H1 (cell line): ENCODE data around the gene TRPV6. TPM values are rescaled to one million over a fixed set of nuclear protein-coding genes. Genes with fewer than 3 reads are reported as not detected.

ENCODE experiments used
- CTCF ChIA-PET: fragments of 300-600 bp; sonication (Branson Sonifier 250); formaldehyde crosslinking; loops from one replicate; lab custom pipeline; 2021; ENCODE audit not compliant: partially characterized antibody; lab: Charles Lee
- POLR2A ChIA-PET: fragments of 300-600 bp; sonication (Branson Sonifier 250); formaldehyde crosslinking; loops from one replicate; lab custom pipeline; 2021; ENCODE audit warnings: inconsistent platforms; ENCODE audit not compliant: partially characterized antibody; lab: Charles Lee
- DNase-seq, 2 experiments: peaks; one replicate each; pipeline versions ENCODE4 v3.0.0 to v3.0.0-alpha.2; 2010 to 2022; ENCODE audit warnings: low spot score in 2 of 2, low read depth in 1 of 2, mixed read lengths in 1 of 2
- FAIRE-seq: peaks from 2 replicates; lab custom pipeline; 2011; peaks lifted over from hg19 to GRCh38; lab: Jason Lieb, UNC
- H2AFZ ChIP-seq: 2 replicates; pipeline ENCODE4 v1.8.1; 2012; ENCODE audit warnings: low read length, inconsistent platforms
- H2AK5ac ChIP-seq: 2 replicates; pipeline ENCODE4 v1.6.1; 2013; ENCODE audit warnings: low read depth, low read length
- H2BK120ac ChIP-seq: replicated peaks from 2 replicates; pipeline ENCODE3; 2013; ENCODE audit warnings: low read depth, low read length, inconsistent platforms
- H2BK12ac ChIP-seq: 2 replicates; pipeline ENCODE4 v1.6.1; 2013; ENCODE audit warnings: low read depth, low read length
- H2BK15ac ChIP-seq: 2 replicates; pipeline ENCODE4 v1.6.1; 2013; ENCODE audit warnings: low read length
- H2BK20ac ChIP-seq: 2 replicates; pipeline ENCODE4 v1.6.1; 2013; ENCODE audit warnings: low read length
- H2BK5ac ChIP-seq: 2 replicates; pipeline ENCODE4 v1.6.1; 2013; ENCODE audit warnings: low read depth, low read length
- H3K14ac ChIP-seq: 2 replicates; pipeline ENCODE4 v1.6.1; 2013; ENCODE audit warnings: inconsistent platforms; ENCODE audit not compliant: insufficient read length
- H3K18ac ChIP-seq: 2 replicates; pipeline ENCODE4 v1.6.1; 2013; ENCODE audit warnings: low read length; ENCODE audit errors: extremely low read depth
- H3K23ac ChIP-seq: 2 replicates; pipeline ENCODE4 v1.6.1; 2013; ENCODE audit warnings: inconsistent platforms; ENCODE audit not compliant: insufficient read length
- H3K23me2 ChIP-seq: 2 replicates; pipeline ENCODE4 v1.6.1; 2013; ENCODE audit warnings: low read depth, low read length
- H3K27ac ChIP-seq: 2 replicates; pipeline ENCODE4 v1.6.1; 2011; ENCODE audit warnings: low read depth, low read length, inconsistent platforms
- H3K27me3 ChIP-seq, 4 experiments: replicated peaks in 1 of 4; 1 replicate in 1 of 4; 2 replicates in 3 of 4; pipeline versions ENCODE4 v1.6.1 to v1.8.1; 2011 to 2013; ENCODE audit warnings: low read length in 3 of 4, mild to moderate bottlenecking in 3 of 4, inconsistent platforms in 2 of 4, mixed read lengths in 2 of 4, moderate library complexity in 1 of 4; ENCODE audit not compliant: control insufficient read depth in 3 of 4, insufficient read depth in 3 of 4; ENCODE audit errors: extremely low read depth in 1 of 4
- H3K36me3 ChIP-seq, 4 experiments: 2 replicates each; pipeline versions ENCODE4 v1.6.1 to v1.8.1; 2011 to 2013; ENCODE audit warnings: mild to moderate bottlenecking in 4 of 4, low read length in 3 of 4, moderate library complexity in 2 of 4, control low read depth in 1 of 4, inconsistent platforms in 1 of 4; ENCODE audit not compliant: insufficient read depth in 4 of 4, control insufficient read depth in 2 of 4
- H3K4ac ChIP-seq: replicated peaks from 2 replicates; pipeline ENCODE3; 2013; ENCODE audit warnings: low read length, low read depth, mixed read lengths, inconsistent platforms; ENCODE audit not compliant: insufficient read length
- H3K4me1 ChIP-seq, 4 experiments: replicated peaks in 1 of 4; 1 replicate in 1 of 4; 2 replicates in 3 of 4; pipeline versions ENCODE4 v1.6.1 to v1.8.1; 2011 to 2013; ENCODE audit warnings: low read length in 3 of 4, inconsistent platforms in 2 of 4, mixed read lengths in 1 of 4; ENCODE audit not compliant: insufficient read depth in 4 of 4, control insufficient read depth in 3 of 4
- H3K4me2 ChIP-seq, 2 experiments: 2 replicates each; pipeline versions ENCODE4 v1.6.1 to v1.8.1; 2011 to 2013; ENCODE audit warnings: low read depth in 2 of 2, low read length in 2 of 2, control low read depth in 1 of 2, inconsistent platforms in 1 of 2, mild to moderate bottlenecking in 1 of 2; ENCODE audit not compliant: insufficient read depth in 1 of 2
- H3K4me3 ChIP-seq, 4 experiments: fragments of 200-600, 300-600 bp in 1 of 4; sonication (generic), shearing (Covaris generic), sonication (Bioruptor Twin) in 1 of 4; 2 replicates each; pipeline versions ENCODE4 v1.5.1 to v1.8.1; 2011 to 2016; ENCODE audit warnings: low read length in 4 of 4, low read depth in 3 of 4, control low read depth in 2 of 4, inconsistent platforms in 2 of 4, mild to moderate bottlenecking in 2 of 4, mixed read lengths in 1 of 4, moderate library complexity in 1 of 4; ENCODE audit not compliant: insufficient read depth in 2 of 4; ENCODE audit errors: extremely low read depth in 1 of 4
- H3K56ac ChIP-seq: replicated peaks from 2 replicates; pipeline ENCODE3; 2013; ENCODE audit warnings: low read depth, mild to moderate bottlenecking, mixed read lengths, low read length, inconsistent platforms; ENCODE audit not compliant: insufficient read length
- H3K79me1 ChIP-seq: 2 replicates; pipeline ENCODE4 v1.6.1; 2013; ENCODE audit warnings: low read depth, low read length, control low read depth
- H3K79me2 ChIP-seq, 2 experiments: 2 replicates each; pipeline versions ENCODE4 v1.6.1 to v1.8.1; 2012 to 2013; ENCODE audit warnings: low read length in 2 of 2, mild to moderate bottlenecking in 2 of 2, inconsistent platforms in 1 of 2; ENCODE audit not compliant: insufficient read depth in 2 of 2, control insufficient read depth in 1 of 2
- H3K9ac ChIP-seq, 4 experiments: replicated peaks in 1 of 4; 1 replicate in 1 of 4; 2 replicates in 3 of 4; pipeline versions ENCODE4 v1.6.1 to v1.8.1; 2011 to 2013; ENCODE audit warnings: low read depth in 3 of 4, low read length in 3 of 4, control low read depth in 2 of 4, mild to moderate bottlenecking in 2 of 4, moderate library complexity in 2 of 4, inconsistent platforms in 1 of 4; ENCODE audit errors: extremely low read depth in 1 of 4
- H3K9me3 ChIP-seq, 2 experiments: 2 replicates each; pipeline versions ENCODE4 v1.6.1 to v1.8.1; 2012 to 2013; ENCODE audit warnings: mild to moderate bottlenecking in 2 of 2, moderate library complexity in 2 of 2, control low read depth in 1 of 2, inconsistent platforms in 1 of 2, low read depth in 1 of 2, low read length in 1 of 2, mixed read lengths in 1 of 2; ENCODE audit not compliant: insufficient read depth in 2 of 2
- H4K20me1 ChIP-seq, 2 experiments: replicated peaks in 1 of 2; 2 replicates each; pipeline versions ENCODE3 to v1.8.1; 2011 to 2013; ENCODE audit warnings: inconsistent platforms in 2 of 2, low read length in 2 of 2, mild to moderate bottlenecking in 1 of 2; ENCODE audit not compliant: insufficient read depth in 2 of 2, control insufficient read depth in 1 of 2
- H4K5ac ChIP-seq: 2 replicates; pipeline ENCODE4 v1.6.1; 2013; ENCODE audit warnings: low read length, low read depth, mixed read lengths, inconsistent platforms; ENCODE audit not compliant: insufficient read length
- H4K8ac ChIP-seq: 2 replicates; pipeline ENCODE4 v1.8.0; 2013; ENCODE audit warnings: mild to moderate bottlenecking, moderate library complexity, low read length, inconsistent platforms; ENCODE audit not compliant: insufficient read depth; ENCODE audit errors: extremely low read depth
- H4K91ac ChIP-seq: replicated peaks from 2 replicates; pipeline ENCODE3; 2013; ENCODE audit warnings: low read length, mixed read lengths, inconsistent platforms; ENCODE audit not compliant: insufficient read length
- ASH2L ChIP-seq: fragments of 200-600, 300-600 bp; sonication (generic); IDR thresholded peaks from one replicate; pipeline ENCODE4 v1.7.1; 2017; ENCODE audit warnings: low read length
- CBX8 ChIP-seq: fragments of 300-800, 300-1000 bp; sonication (generic); IDR thresholded peaks from 2 replicates; pipeline ENCODE4 v1.7.1; 2016; ENCODE audit warnings: low read depth, low read length, borderline replicate concordance
- CTBP2 ChIP-seq: IDR thresholded peaks from 2 replicates; pipeline ENCODE4 v1.7.0; 2011; ENCODE audit warnings: borderline replicate concordance, mild to moderate bottlenecking, moderate library complexity, mixed read lengths, low read length; ENCODE audit not compliant: insufficient read depth, insufficient read length
- CTCF ChIP-seq, 3 experiments: IDR thresholded peaks; 1 replicate in 2 of 3; 2 replicates in 1 of 3; pipeline versions ENCODE4 v1.5.1 to v1.6.1; 2011; ENCODE audit warnings: low read length in 3 of 3, mild to moderate bottlenecking in 3 of 3, inconsistent platforms in 2 of 3, low read depth in 1 of 3, moderate library complexity in 1 of 3; ENCODE audit not compliant: insufficient read depth in 1 of 3; ENCODE audit errors: control extremely low read depth in 1 of 3
- E2F6 ChIP-seq: IDR thresholded peaks from 2 replicates; pipeline ENCODE4 v1.6.1; 2012; ENCODE audit warnings: inconsistent platforms
- EP300 ChIP-seq, 2 experiments: IDR thresholded peaks; 1 replicate in 1 of 2; 2 replicates in 1 of 2; pipeline ENCODE4 v1.6.1; 2011 to 2012; ENCODE audit warnings: low read depth in 2 of 2, low read length in 2 of 2, mild to moderate bottlenecking in 2 of 2, borderline replicate concordance in 1 of 2, inconsistent platforms in 1 of 2, moderate library complexity in 1 of 2
- SAP30 ChIP-seq: fragments of 300-600 bp; sonication (generic); IDR thresholded peaks from 2 replicates; pipeline ENCODE4 v1.7.1; 2012; ENCODE audit warnings: low read length, moderate library complexity, mild to moderate bottlenecking, inconsistent platforms; ENCODE audit not compliant: insufficient read depth, insufficient replicate concordance
- TBP ChIP-seq: IDR thresholded peaks from 2 replicates; pipeline ENCODE4 v1.6.1; 2011; ENCODE audit warnings: low read depth, low read length, improper control_type of control experiment
- WGBS, 2 experiments: shearing (Covaris generic) in 1 of 2; methylation state at CpG; one replicate each; pipeline versions ENCODE4 v1.1.6 to v1.1.7; 2013 to 2015; ENCODE audit warnings: low lambda C conversion rate in 2 of 2, mixed read lengths in 2 of 2, inconsistent platforms in 1 of 2, low coverage in 1 of 2, missing lambda C conversion rate in 1 of 2; ENCODE audit not compliant: insufficient replicate concordance in 2 of 2, insufficient coverage in 1 of 2, insufficient read length in 1 of 2; ENCODE audit errors: extremely low coverage in 1 of 2, missing lambda C conversion rate in 1 of 2; 5-methylcytosine and 5-hydroxymethylcytosine counted together
- polyA plus RNA-seq, 7 experiments: library from polyadenylated mRNA; depleted of rRNA in 3 of 7; stranded (reverse) in 5 of 7; unstranded in 2 of 7; fragments of >200 nt in 5 of 7; fragments of 200-250 nt in 2 of 7; gene quantifications; 1 replicate in 5 of 7; 2 replicates in 1 of 7; 4 replicates in 1 of 7; pipeline versions ENCODE4 v1.2.1 to v1.2.3, GENCODE V29; 2011 to 2013; ENCODE audit warnings: missing spikeins in 2 of 7, mixed read lengths in 2 of 7
- total RNA-seq: library from RNA; stranded (reverse); fragmentation: NEBNext Ultra II Directional; extraction: Animal tissue kit (Norgen Biotek cat#: 25700); gene quantifications from 2 replicates; pipeline ENCODE4 v1.2.1, GENCODE V29; 2021

Gene TRPV6
- total and polyA plus RNA-seq, 2 of the 8 experiments (the other 6 are each of a cell fraction or from before 2014, with no cell fraction given) = 0.52 to 1.1 TPM

GRCh38 chr7:142870566-142871259 lies 14.8 kb downstream of the TRPV6 start:
- 93% methylated on average over 14 of the region's 14 CpGs; no CpG with 5 or more reads in 1 of the 2 experiments for WGBS, 2 experiments
- TF ChIP-seq SAP30 (no peak), CBX8 (no peak), TBP (no peak), CTBP2 (no peak), CTCF (IDR thresholded peaks at IDR 0.05; ENCODE audit: control extremely low read depth in 1 of 3, insufficient read depth in 1 of 3, low read depth in 1 of 3, low read length in 3 of 3) (no peak), ASH2L (no peak), EP300 (IDR thresholded peaks at IDR 0.05; ENCODE audit: borderline replicate concordance in 1 of 2, low read depth in 2 of 2, low read length in 2 of 2) (no peak), E2F6 (no peak)

More at GRCh38 chr7:142870566-142871259, 14.8 kb downstream of the TRPV6 start:
- Histone ChIP-seq H4K91ac (no peak overlapping the region), H3K23me2 (no peaks in the 10 kb centered on the region; the same call in 1 of the 2 replicates), H3K56ac (no peak overlapping the region), H3K23ac (no peak overlapping the region), H3K79me2 (no peaks in the 10 kb centered on the region), H3K14ac (no peak overlapping the region), H2AK5ac (no peak overlapping the region), H2BK12ac (no peak overlapping the region), H3K18ac (no peak overlapping the region), H3K4me1 (peaks cover 0 to 5% (median 2%) of the 10 kb centered on the region in 4 experiments; a peak in 4 of 7 replicates), H3K36me3 (no peaks in the 10 kb centered on the region), H2BK20ac (no peak overlapping the region), H3K79me1 (no peaks in the 10 kb centered on the region; the same call in 1 of the 2 replicates), H2BK120ac (no peak overlapping the region), H2BK15ac (no peak overlapping the region), H2AFZ (no peak overlapping the region), H3K4me2 (no peak overlapping the region), H3K4me3 (no peak overlapping the region), H4K5ac (no peak overlapping the region), H3K27me3 (no peaks in the 10 kb centered on the region; a peak in 1 of 7 replicates), H3K27ac (no peak overlapping the region), H3K9ac (no peak overlapping the region), H2BK5ac (no peak overlapping the region), H4K20me1 (no peaks in the 10 kb centered on the region), H4K8ac (no peak overlapping the region), H3K4ac (no peak overlapping the region), H3K9me3 (no peaks in the 10 kb centered on the region)
- ChIA-PET POLR2A (no interaction called here), CTCF (interaction anchor here (0.7 to 13.9 kb wide), 15 partner anchors 9 to 1944 kb away, joined by 3 to 332 read pairs (median 5); partner anchors contain the start of gene EPHB6)
- DNase-seq = peak in 1 of 2 experiments; percentile 41
- no peak for FAIRE-seq
